Measurements from ENCODE around the gene CORO6.
"Not testable (repeated sequence)": the region's sequence is repeated elsewhere in the genome, so short reads cannot be mapped to it uniquely, and the experiment has no call there.

The CORO6 gene

GRCh38 chr17:29622337-29623282, at the start of gene CORO6:
TSS of gene CORO6 (minus strand) at chr17:29622912. CDS start at chr17:29621421, 1,491 bp downstream.
- DNase-seq (ENCODE audit: low read depth in 2 of 2): peak in 1 of 2 donors; percentile 64

DNA sequence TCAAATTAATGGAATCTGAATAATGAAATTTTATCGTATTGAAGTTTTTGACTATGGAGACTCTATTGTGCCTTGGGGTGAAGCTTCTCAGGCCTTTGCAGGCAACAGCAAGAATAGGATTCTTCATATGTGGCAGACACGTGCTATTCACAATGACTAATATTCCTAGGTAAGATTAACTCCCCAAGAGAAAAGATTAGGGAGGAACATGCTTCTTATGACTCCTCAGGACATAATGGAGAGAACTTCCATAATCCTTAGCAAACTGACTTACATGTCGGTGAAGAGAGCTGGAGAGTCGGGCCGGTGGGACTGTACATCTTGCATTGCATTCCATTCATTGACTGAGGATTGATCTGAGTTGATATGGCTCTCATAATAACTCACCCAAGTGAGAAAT, 48.9 kb upstream of the CORO6 start:
- no peak for DNase-seq (ENCODE audit: low read depth in 2 of 2)

DNA sequence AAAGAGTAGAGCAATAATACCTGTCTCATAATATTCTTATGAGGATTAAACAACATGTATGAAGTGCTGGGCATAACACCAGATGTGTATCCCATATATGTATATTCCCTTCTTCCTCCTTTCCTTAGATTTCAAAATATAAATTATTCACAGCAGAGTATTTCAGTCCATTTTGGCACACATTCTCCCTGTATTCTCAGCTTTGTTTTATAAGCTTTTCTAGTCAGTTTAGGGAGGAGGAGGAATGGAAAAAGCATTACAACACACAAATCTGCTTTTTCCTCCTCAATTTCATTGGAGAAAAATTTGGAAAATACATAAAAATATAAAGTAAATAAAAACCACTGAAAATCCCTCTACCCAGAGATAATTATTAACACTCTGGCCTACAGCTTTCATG, 46.6 kb upstream of the CORO6 start:
- DNase-seq (ENCODE audit: low read depth in 2 of 2): no peak

GRCh38 chr17:29667969-29668368, 45.3 kb upstream of the CORO6 start:
- no peak for DNase-seq (ENCODE audit: low read depth in 2 of 2)

- DNase-seq (ENCODE audit: low read depth in 2 of 2): no peak
Measured at GRCh38 chr17:29665481-29665810, 42.7 kb upstream of the CORO6 start.

DNA sequence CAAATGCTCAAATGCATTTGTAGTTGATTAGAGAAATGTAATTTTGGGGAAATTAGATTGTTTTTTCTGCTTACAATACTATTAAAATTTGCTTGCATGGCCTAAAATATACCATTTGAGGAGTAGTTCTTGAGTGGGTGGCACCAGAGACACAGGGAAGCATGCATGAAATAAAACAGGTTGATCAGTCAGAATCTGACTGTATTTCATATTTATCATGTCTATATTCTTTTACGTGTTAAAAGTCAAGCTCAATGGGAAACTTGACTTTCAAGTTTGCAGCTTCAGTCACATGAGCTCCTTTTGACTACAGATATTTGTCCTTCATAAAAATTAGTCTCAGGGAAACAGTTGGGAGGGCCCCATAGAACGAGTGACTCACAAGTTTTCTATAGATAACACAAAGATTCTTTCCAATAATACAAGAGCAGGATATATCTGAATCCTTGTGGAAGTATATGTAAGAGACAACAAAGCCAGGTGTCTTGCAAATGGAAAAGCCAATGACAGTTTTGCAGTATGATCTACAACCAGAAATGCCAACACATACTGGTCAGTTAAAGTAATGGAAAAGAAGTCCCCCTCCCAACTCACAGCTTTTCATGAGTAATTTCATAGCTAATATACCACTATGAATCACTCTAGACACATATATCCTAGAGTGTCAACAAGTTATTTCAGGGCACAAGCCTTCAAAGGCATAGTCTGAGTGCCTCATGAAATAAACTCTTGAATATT, 42.2 kb upstream of the CORO6 start:
- no peak for DNase-seq (ENCODE audit: low read depth in 2 of 2)

GRCh38 chr17:29663155-29663554, 40.4 kb upstream of the CORO6 start:
- DNase-seq (ENCODE audit: low read depth in 2 of 2): no peak

DNA sequence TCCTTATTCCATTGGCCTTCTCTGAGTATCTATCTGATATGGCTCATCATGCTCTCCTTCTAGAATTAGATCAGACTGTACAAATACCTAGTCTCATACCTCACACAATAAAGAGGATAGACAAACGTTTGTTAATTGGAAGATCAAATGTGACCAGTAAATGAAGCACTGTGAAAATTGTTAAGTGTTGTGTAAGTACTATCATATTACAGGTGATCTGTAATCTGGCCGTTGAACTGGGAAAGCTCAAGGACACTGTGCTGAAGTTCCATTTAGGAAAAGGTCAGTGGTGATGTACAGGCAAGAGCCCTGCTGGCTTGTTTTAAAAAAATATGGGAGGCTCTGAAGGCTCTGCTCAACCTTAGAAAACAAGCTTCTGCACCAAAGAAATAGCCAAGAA, 38.5 kb upstream of the CORO6 start:
- DNase-seq (ENCODE audit: low read depth in 2 of 2): no peak

DNA sequence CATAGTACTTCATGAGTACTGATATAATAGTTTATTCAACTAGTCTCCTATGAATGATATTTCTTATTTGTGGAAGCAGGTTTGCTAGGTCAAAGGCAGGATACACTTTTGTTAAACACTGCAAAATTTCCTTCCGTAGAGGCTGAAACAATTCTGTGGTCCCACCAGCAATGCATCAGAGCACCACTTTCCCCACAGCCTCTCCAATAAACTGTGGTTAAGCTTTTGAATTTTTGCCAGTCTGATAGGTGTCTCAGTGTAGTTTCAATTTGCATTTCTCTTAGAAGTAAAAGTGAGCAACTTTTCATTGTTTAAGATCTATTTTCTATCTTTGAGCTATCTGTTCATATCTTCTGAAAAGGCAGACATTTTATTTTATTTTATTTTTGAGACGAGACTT, 36.4 kb upstream of the CORO6 start:
- DNase-seq (ENCODE audit: low read depth in 2 of 2): no peak

DNA sequence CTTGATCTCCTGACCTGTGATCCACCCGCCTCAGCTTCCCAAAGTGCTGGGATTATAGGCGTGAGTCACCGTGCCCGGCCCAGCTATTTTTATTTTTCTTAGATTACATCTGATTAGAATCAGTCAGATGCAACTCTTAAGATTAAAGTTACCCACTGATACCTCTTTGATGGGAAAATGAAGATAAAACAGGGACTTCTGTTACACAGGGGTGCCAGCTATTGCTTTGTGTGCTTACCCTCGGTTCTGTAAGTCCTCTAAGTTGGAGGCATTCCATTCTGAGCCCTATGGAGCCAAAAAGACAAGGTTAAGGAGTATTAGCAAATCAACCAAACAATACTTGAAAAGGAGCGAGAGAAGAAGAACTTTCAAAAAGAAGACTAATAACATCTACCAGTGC, 32.6 kb upstream of the CORO6 start:
- DNase-seq (ENCODE audit: low read depth in 2 of 2): no peak

DNA sequence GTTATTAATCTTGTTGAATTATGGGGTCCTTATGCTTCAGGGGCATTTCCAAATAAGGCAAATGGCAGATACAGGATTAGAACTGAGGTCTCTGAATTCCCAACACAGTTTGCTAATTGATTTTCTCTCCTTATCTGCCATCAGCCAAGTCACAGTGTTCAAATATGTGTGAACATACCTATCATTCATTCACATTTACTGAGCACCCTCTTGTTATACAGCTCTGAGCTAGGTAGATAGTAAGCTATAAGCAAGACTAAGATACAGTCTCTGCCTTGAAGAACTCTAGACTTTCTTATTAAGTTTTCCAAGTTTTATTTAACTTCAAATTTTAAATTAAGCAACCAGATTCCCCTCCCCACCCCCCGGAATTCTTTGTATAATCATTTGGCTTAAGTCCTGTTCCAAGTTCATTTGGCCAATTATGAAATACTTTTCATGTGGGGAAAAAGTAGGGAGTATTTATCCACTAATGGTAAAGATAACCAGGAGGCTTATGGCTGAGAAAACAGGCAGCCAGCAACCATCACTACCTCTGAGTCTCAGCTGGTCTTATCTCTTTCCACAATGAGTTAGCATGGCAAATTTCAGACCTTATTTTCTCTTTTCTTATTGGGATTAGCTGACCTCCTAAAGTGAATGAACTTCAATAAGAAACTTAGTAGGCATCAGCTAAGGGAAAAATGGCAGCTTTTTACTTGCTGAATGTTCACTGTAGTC, 31.4 kb upstream of the CORO6 start:
- DNase-seq (ENCODE audit: low read depth in 2 of 2): no peak

- no peak for DNase-seq (ENCODE audit: low read depth in 2 of 2)
Measured at GRCh38 chr17:29652976-29653375, 30.3 kb upstream of the CORO6 start.

DNA sequence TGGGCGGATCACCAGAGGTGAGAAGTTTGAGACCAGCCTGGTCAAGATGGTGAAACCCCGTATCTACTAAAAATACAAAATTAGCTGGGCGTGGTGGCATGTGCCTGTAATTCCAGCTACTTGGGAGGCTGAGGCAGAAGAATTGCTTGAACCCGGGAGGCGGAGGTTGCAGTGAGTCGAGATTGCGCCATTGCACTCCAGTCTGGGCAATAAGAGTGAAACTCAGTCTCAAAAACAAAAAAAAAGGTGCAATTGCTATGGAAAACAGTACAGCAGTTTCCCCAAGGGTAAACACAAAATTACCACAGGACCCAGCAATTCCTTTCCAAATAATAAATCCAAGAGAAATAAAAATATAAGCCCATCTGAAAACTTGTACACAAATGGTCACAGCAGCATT, 29.2 kb upstream of the CORO6 start:
- DNase-seq (ENCODE audit: low read depth in 2 of 2): not testable (repeated sequence)

DNA sequence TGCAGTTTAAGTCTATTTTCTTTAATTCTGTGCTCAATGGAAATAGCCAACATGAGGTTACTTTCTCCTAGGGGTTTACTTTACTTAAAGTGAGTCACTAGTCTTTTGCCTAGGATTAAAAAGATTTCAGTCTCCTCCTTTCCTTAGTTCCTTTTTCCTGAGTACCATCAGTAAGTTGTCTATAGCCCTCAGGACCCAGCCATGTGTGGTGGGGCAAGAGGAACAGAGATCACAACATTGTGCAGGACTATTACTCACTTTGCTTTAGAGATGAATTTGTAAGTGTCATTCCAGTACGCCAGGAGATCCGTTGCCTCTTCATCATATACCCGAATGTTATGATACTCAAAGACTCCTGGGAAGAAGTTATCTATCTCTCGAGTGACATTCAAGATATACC, 27.7 kb upstream of the CORO6 start:
- DNase-seq (ENCODE audit: low read depth in 2 of 2): no peak

GRCh38 chr17:29649359-29649758, 26.6 kb upstream of the CORO6 start:
- DNase-seq (ENCODE audit: low read depth in 2 of 2): no peak

DNA sequence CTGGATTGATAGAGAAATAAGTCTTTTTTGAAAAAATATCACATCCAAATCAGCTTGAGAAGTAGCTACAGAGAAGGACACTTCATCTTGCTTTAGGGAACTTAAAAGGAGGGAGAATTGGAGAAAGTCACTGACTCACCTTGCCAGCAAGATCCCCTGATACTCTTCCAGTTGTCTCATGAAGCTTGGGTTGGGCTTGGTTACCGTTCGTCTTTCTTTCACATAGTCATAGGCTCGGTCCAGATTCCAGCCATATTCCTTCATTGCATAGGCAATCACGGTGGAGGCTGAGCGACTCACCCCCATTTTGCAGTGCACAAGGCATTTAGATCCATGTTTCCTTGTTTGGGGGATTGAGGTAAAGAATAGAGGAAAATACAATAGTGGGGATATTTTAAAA, 25.3 kb upstream of the CORO6 start:
- DNase-seq (ENCODE audit: low read depth in 2 of 2): no peak

- DNase-seq (ENCODE audit: low read depth in 2 of 2): no peak
Measured at GRCh38 chr17:29645515-29646051, 22.9 kb upstream of the CORO6 start.

- DNase-seq (ENCODE audit: low read depth in 2 of 2): no peak
Measured at GRCh38 chr17:29643817-29644160, 21.1 kb upstream of the CORO6 start.

GRCh38 chr17:29642171-29642611, 19.5 kb upstream of the CORO6 start:
- no peak for DNase-seq (ENCODE audit: low read depth in 2 of 2)

DNA sequence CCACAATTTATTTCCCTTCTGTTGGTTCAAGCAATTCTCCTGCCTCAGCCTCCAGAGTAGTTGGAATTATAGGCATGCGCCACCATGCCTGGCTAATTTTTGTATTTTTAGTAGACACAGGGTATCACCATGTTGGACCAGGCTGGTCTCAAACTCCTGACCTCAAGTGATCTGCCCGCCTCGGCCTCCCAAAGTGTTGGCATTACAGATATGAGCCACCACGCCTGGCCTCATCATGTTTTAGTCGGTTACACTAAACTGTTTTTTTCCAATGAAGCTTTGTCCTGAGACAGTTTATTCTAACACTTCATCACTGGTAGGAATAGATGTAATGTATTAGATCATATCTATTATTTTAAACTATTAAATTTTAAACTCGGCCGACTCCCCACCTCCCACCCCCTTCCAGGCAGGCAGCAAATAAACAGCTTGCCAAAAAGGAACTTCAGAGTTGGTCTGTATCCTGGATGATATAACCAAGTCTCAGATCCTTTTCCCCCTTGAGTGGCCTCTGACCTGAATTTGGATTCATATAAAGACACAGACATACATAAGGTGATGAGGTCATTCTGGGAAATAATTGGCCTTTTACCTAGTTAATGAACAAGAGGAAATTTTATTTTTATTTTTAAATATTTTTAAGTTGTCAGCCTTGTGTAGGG, 18.4 kb upstream of the CORO6 start:
- DNase-seq (ENCODE audit: low read depth in 2 of 2): no peak

DNA sequence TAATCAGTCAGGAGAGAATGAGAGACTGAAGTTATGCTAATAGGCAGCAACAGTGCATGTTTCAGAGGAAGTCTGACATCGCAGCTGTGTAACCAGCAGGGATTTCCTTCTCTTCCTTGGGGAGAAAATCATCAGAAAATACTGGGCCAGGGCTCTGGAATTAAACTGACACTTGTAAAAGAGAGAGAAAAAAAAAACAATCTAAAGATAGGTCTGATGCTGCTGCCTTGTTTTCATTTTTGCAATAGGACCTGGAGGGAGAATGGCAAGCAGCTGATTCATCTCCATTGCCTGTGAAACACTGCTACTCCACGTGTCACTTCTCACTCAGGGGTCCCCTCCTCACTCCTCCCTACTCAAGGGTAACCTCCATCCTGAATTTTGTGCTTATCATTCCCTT, 17.7 kb upstream of the CORO6 start:
- DNase-seq (ENCODE audit: low read depth in 2 of 2): no peak

GRCh38 chr17:29633886-29634285, 11.2 kb upstream of the CORO6 start:
- no peak for DNase-seq (ENCODE audit: low read depth in 2 of 2)
